K562 (cell line): ENCODE data around the gene OR2V2. TPM values are rescaled to one million over a fixed set of nuclear protein-coding genes. Genes with fewer than 3 reads are reported as not detected.

ENCODE experiments used
- ATAC-seq: fragments of 200-7000 bp; cut with Tn5 transposase; 3 replicates; pipeline ENCODE4 v1.9.1; 2020; ENCODE audit warnings: moderate library complexity
- BruUV-seq: library from RNA; stranded (reverse); fragments of 400-500 nt; replicated peaks from 2 replicates; lab custom pipeline; 2021; lab: Mats Ljungman, UMichigan
- CTCF ChIA-PET: fragments of 300-600 bp; formaldehyde crosslinking; extraction: SDS; loops from one replicate; lab custom pipeline; 2021; ENCODE audit warnings: low intra/inter-chr PET ratio; lab: Yijun Ruan, JAX
- POLR2A ChIA-PET: fragments of 300-600, 350-650 bp; sonication (Branson Sonifier 250); formaldehyde crosslinking; extraction: SDS; loops from one replicate; lab custom pipeline; 2021; ENCODE audit warnings: antibody characterized with exemption, inconsistent platforms; lab: Yijun Ruan, JAX
- DNase-seq, 4 experiments: peaks; one replicate each; pipeline versions ENCODE4 v3.0.0 to v3.0.0-alpha.2; 2011 to 2018; ENCODE audit warnings: low spot score in 3 of 4, mixed read lengths in 3 of 4; ENCODE audit errors: extremely low read depth in 1 of 4
- FAIRE-seq: peaks from 2 replicates; lab custom pipeline; 2011; peaks lifted over from hg19 to GRCh38; lab: Jason Lieb, UNC
- H2AFZ ChIP-seq: 2 replicates; pipeline ENCODE4 v1.6.0; 2011; ENCODE audit warnings: low read depth, low read length, control low read depth, inconsistent platforms
- H3K27ac ChIP-seq: fragments of 200-600 bp; 3 replicates; pipeline ENCODE4 v1.8.0; 2011; ENCODE audit warnings: low read depth, mild to moderate bottlenecking, control low read depth, inconsistent platforms, low read length, moderate library complexity, mixed read lengths; ENCODE audit errors: extremely low read depth
- H3K27me3 ChIP-seq, 2 experiments: fragments of 300-600 bp in 1 of 2; 2 replicates in 1 of 2; 3 replicates in 1 of 2; pipeline versions ENCODE4 v1.6.0 to v1.8.0; 2011; ENCODE audit warnings: inconsistent platforms in 2 of 2, low read length in 2 of 2, mild to moderate bottlenecking in 1 of 2, mixed read lengths in 1 of 2, moderate library complexity in 1 of 2; ENCODE audit not compliant: control insufficient read depth in 2 of 2, insufficient read depth in 2 of 2
- H3K36me3 ChIP-seq: fragments of 300-600 bp; 3 replicates; pipeline ENCODE4 v1.8.0; 2011; ENCODE audit warnings: mild to moderate bottlenecking, low read length, inconsistent platforms; ENCODE audit not compliant: control insufficient read depth, insufficient read depth
- H3K4me1 ChIP-seq, 2 experiments: fragments of 200-600 bp in 1 of 2; replicated peaks in 1 of 2; 2 replicates in 1 of 2; 3 replicates in 1 of 2; pipeline versions ENCODE4 v1.5.1 to v1.8.0; 2011; ENCODE audit warnings: inconsistent platforms in 2 of 2, low read length in 2 of 2, mild to moderate bottlenecking in 1 of 2, mixed read lengths in 1 of 2, moderate library complexity in 1 of 2; ENCODE audit not compliant: control insufficient read depth in 2 of 2, insufficient read depth in 2 of 2
- H3K4me2 ChIP-seq: 2 replicates; pipeline ENCODE4 v1.6.1; 2011; ENCODE audit warnings: low read length, control low read depth, inconsistent platforms, mixed read lengths; ENCODE audit not compliant: insufficient read depth
- H3K4me3 ChIP-seq: fragments of 200-600 bp; sonication (generic), shearing (Covaris generic); 2 replicates; pipeline ENCODE4 v1.5.1; 2016; ENCODE audit warnings: control low read depth, inconsistent platforms
- H3K79me2 ChIP-seq: fragments of 200-600 bp; 3 replicates; pipeline ENCODE4 v1.8.0; 2011; ENCODE audit warnings: low read length, inconsistent platforms; ENCODE audit not compliant: control insufficient read depth, insufficient read depth
- H3K9ac ChIP-seq, 2 experiments: 2 replicates each; pipeline versions ENCODE4 v1.6.0 to v1.6.1; 2011; ENCODE audit warnings: low read depth in 2 of 2, low read length in 2 of 2, control low read depth in 1 of 2, inconsistent platforms in 1 of 2, mild to moderate bottlenecking in 1 of 2, mixed read lengths in 1 of 2; ENCODE audit not compliant: insufficient read depth in 1 of 2
- H3K9me1 ChIP-seq: one replicate; pipeline ENCODE4 v1.6.0; 2011; ENCODE audit warnings: inconsistent platforms, mild to moderate bottlenecking, low read length, moderate library complexity; ENCODE audit not compliant: control insufficient read depth, insufficient read depth
- H3K9me3 ChIP-seq: replicated peaks from 2 replicates; pipeline ENCODE4 v1.5.1; 2011; ENCODE audit warnings: low read depth, low read length, inconsistent platforms; ENCODE audit not compliant: control insufficient read depth, insufficient read depth
- H4K20me1 ChIP-seq: replicated peaks from 2 replicates; pipeline ENCODE4 v1.6.1; 2011; ENCODE audit warnings: low read length, inconsistent platforms, mixed read lengths; ENCODE audit not compliant: control insufficient read depth, insufficient read depth
- CSDE1 ChIP-seq, 2 experiments: fragments of 450-650 bp; IDR thresholded peaks; 2 replicates each; pipeline ENCODE4 v1.6.1; 2016; ENCODE audit warnings: mild to moderate bottlenecking in 1 of 2
- FOXM1 ChIP-seq, 2 experiments: fragments of 450-650 bp in 1 of 2; sonication (generic) in 1 of 2; formaldehyde crosslinking in 1 of 2; IDR thresholded peaks; 2 replicates each; pipeline versions ENCODE4 v1.6.1 to v1.9.0; 2017 to 2022; ENCODE audit warnings: low read depth in 2 of 2, mild to moderate bottlenecking in 2 of 2, missing genetic modification reagents in 1 of 2, moderate library complexity in 1 of 2
- HMGXB4 ChIP-seq: sonication (generic); formaldehyde crosslinking; IDR thresholded peaks from 2 replicates; pipeline ENCODE4 v1.8.1; 2023; ENCODE audit warnings: mild to moderate bottlenecking, missing genetic modification reagents
- NFIC ChIP-seq: fragments of 450-650 bp; IDR thresholded peaks from 2 replicates; pipeline ENCODE4 v1.6.1; 2017; ENCODE audit warnings: mild to moderate bottlenecking, inconsistent platforms
- NR3C1 ChIP-seq: sonication (generic); formaldehyde crosslinking; IDR thresholded peaks from 2 replicates; pipeline ENCODE4 v1.8.1; 2022; ENCODE audit warnings: missing genetic modification reagents
- OTX1 ChIP-seq: fragments of 450-650 bp; formaldehyde crosslinking; IDR thresholded peaks from 2 replicates; pipeline ENCODE4 v1.4.0; 2022; ENCODE audit warnings: mild to moderate bottlenecking
- PURB ChIP-seq: sonication (generic); formaldehyde crosslinking; IDR thresholded peaks from 2 replicates; pipeline ENCODE4 v1.9.0; 2021; ENCODE audit warnings: low read depth, mild to moderate bottlenecking, missing genetic modification reagents
- SLC30A9 ChIP-seq: fragments of 250-450 bp; sonication (Bioruptor Pico); IDR thresholded peaks from 2 replicates; pipeline ENCODE4 v1.8.0; 2022; ENCODE audit warnings: mild to moderate bottlenecking, moderate library complexity
- TAL1 ChIP-seq: fragments of 450-650 bp; IDR thresholded peaks from 2 replicates; pipeline ENCODE4 v1.6.1; 2016; ENCODE audit warnings: mild to moderate bottlenecking
- ZNF274 ChIP-seq: IDR thresholded peaks from 2 replicates; pipeline ENCODE4 v1.6.1; 2011; ENCODE audit warnings: low read depth, mild to moderate bottlenecking, low read length, moderate library complexity, borderline replicate concordance
- ZNF384 ChIP-seq: IDR thresholded peaks from 2 replicates; pipeline ENCODE4 v1.6.1; 2012; ENCODE audit warnings: low read depth, low read length, improper control_type of control experiment
- ZNF449 ChIP-seq: fragments of 250-450 bp; sonication (Bioruptor Pico); IDR thresholded peaks from 2 replicates; pipeline ENCODE4 v1.8.0; 2022; ENCODE audit warnings: moderate library complexity, mild to moderate bottlenecking, inconsistent platforms
- ZNF583 ChIP-seq: fragments of 250-450 bp; sonication (Bioruptor Pico); IDR thresholded peaks from 2 replicates; pipeline ENCODE4 v1.4.0; 2020
- WGBS: fragments of 100-300 bp; shearing (Covaris generic); methylation state at CpG from one replicate; pipeline ENCODE4 v1.1.6; 2016; ENCODE audit warnings: low coverage, mixed read lengths; ENCODE audit not compliant: insufficient coverage; ENCODE audit errors: missing lambda C conversion rate; 5-methylcytosine and 5-hydroxymethylcytosine counted together
- in situ Hi-C: fragments of 300-500 bp; cut with MboI; formaldehyde crosslinking; loops from 4 replicates; pipeline ENCODE4 v1.15.0; 2018; ENCODE audit warnings: inconsistent platforms, mixed read lengths
- intact Hi-C: fragments of 100-400 bp; cut with micrococcal nuclease; formaldehyde crosslinking; loops from 2 replicates; pipeline ENCODE4 v1.14.2; 2022
- polyA plus RNA-seq, 8 experiments: library from polyadenylated mRNA; depleted of rRNA in 4 of 8; stranded (reverse) in 5 of 8; unstranded in 3 of 8; fragments of >200 nt; fragmentation: Nextera tagmentation in 2 of 8; fragmentation: Illumina TruSeq in 1 of 8; extraction: Ambion mirVana in 2 of 8; extraction: Trizol in 1 of 8; gene quantifications; 2 replicates each; pipeline versions ENCODE4 v1.2.1 to v1.2.3, GENCODE V29; 2011 to 2014; ENCODE audit warnings: inconsistent platforms in 1 of 8, missing spikeins in 1 of 8
- total RNA-seq, 7 experiments: library from RNA; depleted of rRNA in 6 of 7; stranded (reverse); fragments of >200 nt in 6 of 7; fragmentation: Illumina TruSeq in 2 of 7; extraction: Trizol in 2 of 7; gene quantifications; 2 replicates each; pipeline versions ENCODE4 v1.2.1 to v1.2.3, GENCODE V29; 2011 to 2021; ENCODE audit warnings: low replicate concordance in 1 of 7

The OR2V2 gene
- total and polyA plus RNA-seq, 9 of the 15 experiments (the other 6 are each of a cell fraction or from before 2014, with no cell fraction given) = 0.01 TPM; not detected in 8

GRCh38 chr5:181171782-181172181 is 24.4 kb downstream of the OR2V2 start:
- in situ Hi-C loops = no loop called here
- TF ChIP-seq FOXM1 (IDR thresholded peaks at IDR 0.05; ENCODE audit: low read depth) = no peak
- TF ChIP-seq FOXM1 (CRISPR knock-in tag; IDR thresholded peaks at IDR 0.05; ENCODE audit: low read depth) = no peak
- no peak for TF ChIP-seq ZNF449
- TF ChIP-seq ZNF583 = no peak
- no peak for TF ChIP-seq NR3C1 (CRISPR knock-in tag)
- 0 out of 2 replicates have a peak, but pooled peaks have one; percentile 18 for TF ChIP-seq NFIC
- TF ChIP-seq PURB (CRISPR knock-in tag) = no peak
- no peak for TF ChIP-seq OTX1 (CRISPR knock-in tag)
- TF ChIP-seq ZNF274 = no peak
- no peak for TF ChIP-seq CSDE1 (IDR thresholded peaks at IDR 0.05)
- TF ChIP-seq SLC30A9 (CRISPR knock-in tag) = no peak
- no peak for TF ChIP-seq TAL1
- TF ChIP-seq ZNF384 = 0 out of 2 replicates have a peak, but pooled peaks have one; percentile 38
- no peak for TF ChIP-seq HMGXB4
- CTCF ChIA-PET = no interaction called here
- H3K9me3 ChIP-seq = no peaks in the 10 kb centered on the region
- H3K27ac ChIP-seq = no peak overlapping the region
- no peak for FAIRE-seq
- H3K36me3 ChIP-seq = no peaks in the 10 kb centered on the region
- H3K4me1 ChIP-seq = peaks cover 31 to 34% of the 10 kb centered on the region in 2 experiments; a peak in 4 of 5 replicates
- BruUV-seq = no TSS peak
- no peak overlapping the region for H3K4me2 ChIP-seq
- no peaks in the 10 kb centered on the region for H4K20me1 ChIP-seq
- H2AFZ ChIP-seq = no peak overlapping the region
- no peaks in the 10 kb centered on the region for H3K79me2 ChIP-seq
- H3K27me3 ChIP-seq = no peaks in the 10 kb centered on the region
- WGBS = 49% methylated on average over 3 of the region's 3 CpGs
- intact Hi-C loops = loop anchor here (2.0 to 5.0 kb wide), 2 partner anchors 17 to 46 kb away; no protein-coding TSS in a partner anchor
- no peak for DNase-seq
- H3K9ac ChIP-seq = no peak overlapping the region
- POLR2A ChIA-PET = interaction anchor here (0.6 to 2.3 kb wide), 3 partner anchors 18 to 1469 kb away, joined by 3 to 8 read pairs (median 3); no protein-coding TSS in a partner anchor
- no peak for ATAC-seq
- no peak overlapping the region for H3K4me3 ChIP-seq
- no peaks in the 10 kb centered on the region for H3K9me1 ChIP-seq
